Measurements from ENCODE around the gene EFCAB6.

EFCAB6 gene

DNA sequence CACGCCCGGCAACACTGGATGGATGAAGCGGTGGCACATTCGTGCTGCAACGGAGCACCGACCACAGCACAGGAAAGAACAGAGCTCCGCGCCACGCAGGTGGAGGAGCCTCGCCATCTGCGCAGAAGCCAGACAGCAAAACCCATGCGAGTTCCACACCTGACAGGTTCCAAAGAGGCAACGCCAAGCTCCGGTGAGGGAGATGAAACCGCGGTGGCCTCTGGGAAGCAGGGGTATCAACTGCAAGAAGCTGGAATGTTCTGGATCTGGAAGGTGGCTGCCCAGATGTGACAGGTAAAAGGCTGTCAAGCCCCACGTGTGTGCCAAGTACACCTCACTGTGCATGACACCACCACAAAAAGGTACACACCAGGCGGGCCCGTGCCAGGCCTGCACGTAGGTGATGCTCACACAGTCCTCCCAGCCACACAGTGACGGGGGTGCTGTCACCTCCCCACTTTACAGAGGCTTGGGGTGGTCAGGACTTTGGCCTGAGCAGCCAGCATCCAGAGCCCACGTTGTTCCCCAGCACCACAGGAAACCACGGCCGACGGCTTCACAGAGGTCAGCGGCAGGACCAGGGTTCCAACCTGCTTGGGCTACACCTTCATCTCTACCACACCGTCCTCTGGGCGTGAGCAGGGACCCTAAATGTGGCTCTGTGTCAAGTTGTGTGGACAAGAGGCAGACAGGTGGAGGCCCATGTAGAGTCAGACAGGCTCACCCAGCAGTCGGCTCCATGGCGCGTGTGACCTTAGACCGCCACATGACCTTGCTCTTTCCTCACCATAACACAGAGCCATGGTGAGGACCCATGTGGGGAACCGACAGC lies 19.7 kb upstream of the EFCAB6 start:
- DNase-seq, result no peak

GRCh38 chr22:43830931-43831560 lies 18.9 kb upstream of the EFCAB6 start:
- DNase-seq, result no peak

- DNase-seq, result no peak
These were observed 18.1 kb upstream of the EFCAB6 start for GRCh38 chr22:43829904-43830851.

DNA sequence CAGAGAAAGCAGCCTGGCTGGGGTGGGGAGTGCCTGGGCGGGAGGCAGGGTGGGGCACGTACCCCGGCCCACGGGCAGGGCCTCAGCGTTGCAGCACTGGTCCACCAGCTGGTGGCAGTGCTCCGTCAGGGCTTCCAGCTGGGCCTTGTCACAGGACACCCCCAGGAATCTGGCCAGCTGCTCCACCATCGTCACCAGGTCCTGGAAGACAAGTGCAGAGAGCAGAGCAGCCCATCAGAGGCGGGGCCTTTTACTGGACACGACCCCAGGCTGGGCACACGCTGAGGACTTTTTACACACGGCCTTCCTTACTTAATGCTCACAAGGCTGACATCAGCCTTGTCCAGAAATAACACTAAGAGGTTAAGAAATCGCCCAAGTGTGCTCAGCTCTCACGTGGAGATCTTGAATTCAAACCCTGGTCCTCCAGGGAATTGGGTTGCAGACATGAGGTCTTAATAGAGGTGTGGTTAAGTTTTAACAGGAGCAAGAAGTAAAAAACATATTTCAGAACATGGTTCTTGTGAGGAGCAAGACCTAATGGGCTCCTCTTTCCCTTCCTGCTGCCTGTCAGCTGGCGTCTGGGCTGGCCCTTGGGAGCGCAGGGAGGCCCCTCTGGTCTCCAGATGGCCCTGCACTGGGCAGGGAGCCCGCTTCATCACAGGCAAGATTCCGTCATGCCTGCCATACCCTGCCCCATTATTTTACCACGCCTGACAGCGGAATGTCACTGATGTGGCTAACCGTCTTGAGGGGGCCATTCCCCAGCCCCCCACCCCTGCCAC lies 17.1 kb upstream of the EFCAB6 start:
- peak in 18 of 51 donors; percentile 4 to 55 (median 26) for DNase-seq

DNA sequence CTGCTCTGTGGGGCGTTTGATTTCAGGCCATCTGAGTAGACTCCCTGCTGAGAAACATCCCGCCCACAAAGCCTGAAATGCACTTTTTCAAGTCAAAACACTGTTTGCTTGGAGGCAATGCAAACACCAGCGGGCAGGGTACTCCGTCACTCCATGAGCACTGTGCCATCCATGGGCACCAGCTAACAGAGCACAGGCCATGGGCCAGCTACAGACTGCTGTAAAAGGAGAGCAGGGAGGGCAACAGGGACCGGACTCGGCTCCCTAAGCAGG lies 16.6 kb upstream of the EFCAB6 start:
- DNase-seq, result no peak

DNA sequence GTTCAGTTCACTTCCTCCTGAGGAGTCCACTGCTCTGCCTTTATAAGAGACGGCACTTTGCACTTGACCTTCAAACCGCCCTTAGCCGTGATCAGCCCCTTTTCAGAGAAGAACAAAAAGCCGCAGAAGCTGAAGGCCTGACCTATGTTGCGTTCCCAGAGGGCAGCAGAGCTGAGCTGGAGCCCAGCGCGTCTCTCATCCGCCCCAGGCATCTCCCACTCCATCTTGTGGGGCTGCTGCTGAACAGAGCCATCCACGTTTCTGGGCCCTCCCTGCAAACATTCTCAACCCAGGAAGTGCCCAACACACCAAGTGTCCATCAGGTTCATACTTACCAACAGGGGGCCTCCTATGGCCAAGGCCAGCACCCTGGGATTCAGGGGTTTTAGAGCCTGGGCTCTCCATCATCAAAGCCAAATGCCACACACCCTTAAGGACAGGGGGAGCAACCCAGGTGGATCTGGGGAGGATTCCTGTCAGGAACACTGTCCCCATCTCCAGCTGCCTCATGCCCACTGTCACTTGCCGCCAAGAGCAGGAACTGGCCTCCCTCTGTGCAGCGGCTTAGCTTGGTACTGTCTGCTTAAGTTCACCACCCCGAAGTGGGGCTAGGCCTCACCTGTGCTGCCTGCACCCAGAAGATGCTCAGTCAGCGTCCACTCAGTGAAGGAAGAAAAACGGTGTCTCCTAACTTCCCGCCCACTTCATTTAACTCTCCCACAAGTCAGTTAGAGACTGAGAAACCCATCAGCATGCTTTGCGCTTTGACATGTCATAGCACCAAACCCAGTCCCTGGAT lies 16.0 kb upstream of the EFCAB6 start:
- no peak for DNase-seq

GRCh38 chr22:43827003-43827735 lies 15.1 kb upstream of the EFCAB6 start:
- DNase-seq, result no peak

- DNase-seq, result peak in 25 of 51 donors; percentile 9 to 67 (median 27)
These were observed 14.3 kb upstream of the EFCAB6 start for GRCh38 chr22:43826142-43827002.

- no peak for DNase-seq
These were observed 13.5 kb upstream of the EFCAB6 start for GRCh38 chr22:43825651-43826050.

- no peak for DNase-seq
These were observed 12.8 kb upstream of the EFCAB6 start for GRCh38 chr22:43824724-43825420.

- no peak for DNase-seq
These were observed 12.0 kb upstream of the EFCAB6 start for GRCh38 chr22:43823911-43824665.

- DNase-seq, result no peak
These were observed 11.3 kb upstream of the EFCAB6 start for GRCh38 chr22:43823353-43823908.

DNA sequence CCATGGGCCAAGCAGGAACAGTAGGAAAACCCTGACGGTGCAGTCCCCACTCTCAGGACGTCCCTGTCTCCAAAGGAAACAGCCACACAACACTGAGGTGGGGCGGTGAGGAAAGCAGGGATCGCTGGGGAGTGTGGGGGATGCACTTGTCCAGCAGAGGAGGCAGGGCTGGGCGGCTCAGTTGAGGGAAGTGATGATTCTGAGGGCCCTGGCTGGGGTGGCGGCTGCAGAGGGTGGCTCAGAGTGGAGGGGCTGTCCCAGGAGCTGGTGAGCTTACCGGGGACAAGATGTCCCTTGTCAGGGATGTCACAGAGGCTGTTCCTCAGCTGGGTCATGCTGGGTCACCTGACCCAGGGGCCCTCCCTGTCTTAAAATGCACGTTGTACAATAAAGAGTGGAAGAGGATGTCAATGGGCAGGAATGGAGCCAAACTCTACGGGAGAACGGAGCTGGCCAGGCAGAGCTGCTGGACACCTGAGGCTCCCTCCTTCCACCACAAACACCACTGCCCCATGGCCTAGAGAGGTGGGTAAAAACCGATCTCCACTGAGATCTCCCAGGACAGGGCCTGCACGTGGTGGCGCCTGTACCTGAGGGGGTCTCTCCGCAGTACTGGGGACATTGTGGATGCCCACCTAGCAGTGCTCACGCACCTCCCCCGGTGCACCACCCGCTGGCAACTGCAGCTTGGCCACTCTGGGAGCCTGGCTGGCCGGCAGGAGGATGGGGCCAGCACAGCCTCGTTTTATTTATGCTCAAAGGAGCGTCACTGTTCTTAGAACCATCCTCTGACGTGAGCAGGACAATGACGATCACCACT lies 9.7 kb upstream of the EFCAB6 start:
- DNase-seq, result no peak

DNA sequence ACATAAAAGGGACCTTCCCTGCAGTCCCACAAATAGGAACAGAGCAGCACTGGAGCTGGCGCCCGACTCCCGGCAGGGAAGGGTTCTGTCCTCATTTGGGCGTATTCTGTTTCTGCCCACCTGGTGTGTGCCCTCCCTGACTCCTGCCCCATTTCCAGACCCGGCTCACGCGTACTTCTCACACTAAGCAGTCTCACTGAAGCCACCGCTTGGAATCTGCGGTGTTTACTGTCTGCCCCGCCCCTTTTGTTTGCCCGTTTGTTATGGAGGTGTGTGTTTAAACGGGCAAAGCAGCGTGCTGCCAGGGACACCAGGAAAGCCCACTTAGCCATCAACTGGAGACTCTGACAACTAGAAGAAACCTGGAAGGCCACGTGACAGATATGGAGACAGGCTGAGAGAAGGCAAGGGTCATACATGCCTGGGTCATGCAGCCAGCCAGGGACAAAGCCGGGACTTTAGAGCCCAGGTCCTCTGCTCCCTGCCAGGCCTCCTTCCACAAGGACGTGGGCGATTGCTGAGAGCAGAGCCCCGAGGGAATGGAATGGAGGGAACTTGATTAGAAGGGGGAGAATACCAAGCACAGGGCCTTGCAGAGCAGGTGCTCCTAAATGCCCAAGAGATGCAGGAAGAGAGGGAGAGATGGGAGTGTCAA lies 8.7 kb upstream of the EFCAB6 start:
- no peak for DNase-seq

DNA sequence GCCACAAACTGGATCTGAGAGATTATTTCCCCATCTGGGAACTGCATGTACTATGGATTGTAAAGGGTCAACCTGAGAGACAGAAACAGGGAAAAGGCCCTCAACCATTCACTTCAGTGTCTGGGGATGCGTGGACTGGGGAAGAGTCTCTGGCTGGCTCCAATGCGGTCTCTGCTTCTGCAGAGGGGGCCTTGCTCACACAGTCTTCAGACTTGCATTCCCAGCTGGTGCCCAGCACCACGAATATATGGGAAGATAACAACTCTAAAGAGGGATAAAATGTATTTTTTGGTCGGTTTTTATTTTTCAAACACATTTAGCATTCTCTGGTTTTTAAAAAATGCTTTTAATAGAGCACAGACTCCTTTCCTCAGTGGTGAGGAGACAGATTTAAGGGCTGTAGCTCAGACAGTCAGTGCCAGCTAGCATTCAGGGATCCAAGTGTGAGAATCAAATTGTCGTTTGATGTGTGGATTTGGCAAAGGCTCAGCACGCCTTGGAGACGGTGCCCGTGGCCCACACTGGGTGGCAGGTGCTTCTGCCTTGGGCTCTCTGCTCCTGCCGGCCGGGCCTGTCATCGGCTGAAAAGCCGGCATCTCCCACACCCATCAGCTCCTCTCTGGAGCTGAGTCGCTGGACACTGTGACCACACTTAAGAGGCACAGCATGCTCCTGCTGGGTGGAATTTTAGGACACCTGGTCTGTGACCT lies 8.0 kb upstream of the EFCAB6 start:
- DNase-seq, result no peak
